Measurements from ENCODE around the gene PAX5.

- no peak for TF ChIP-seq POLR2A (IDR thresholded peaks at IDR 0.05; ENCODE audit: low read depth, low read length)
- TF ChIP-seq SPI1 (IDR thresholded peaks at IDR 0.05; ENCODE audit: low read depth, low read length), result no peak
- TF ChIP-seq POLR2AphosphoS5 (IDR thresholded peaks at IDR 0.05; ENCODE audit: low read depth, low read length), result no peak
- no peak for TF ChIP-seq TAF1 (IDR thresholded peaks at IDR 0.05; ENCODE audit: low read depth, low read length)
- no peak for TF ChIP-seq POU2F2 (IDR thresholded peaks at IDR 0.05; ENCODE audit: low read depth, low read length)
- TF ChIP-seq PAX5 (IDR thresholded peaks at IDR 0.05; ENCODE audit: insufficient read depth, low read length, severe bottlenecking), result no peak
These were observed 48.1 kb downstream of the PAX5 start for GRCh38 chr9:36985769-36986467.
